ENCODE measurements around the gene PGBD4.
"Not testable (repeated sequence)": the region's sequence is repeated elsewhere in the genome, so short reads cannot be mapped to it uniquely, and the experiment has no call there.

PGBD4 gene

GRCh38 chr15:34114739-34115138 is 12.9 kb downstream of the PGBD4 start:
- DNase-seq = no peak

- DNase-seq = no peak
These were observed 14.7 kb downstream of the PGBD4 start for GRCh38 chr15:34116620-34117019.

- DNase-seq = no peak
These were observed 17.4 kb downstream of the PGBD4 start for GRCh38 chr15:34119291-34119690.

- DNase-seq = not testable (repeated sequence)
These were observed 18.5 kb downstream of the PGBD4 start for GRCh38 chr15:34120420-34120819.

- not testable (repeated sequence) for DNase-seq
These were observed 19.9 kb downstream of the PGBD4 start for GRCh38 chr15:34121786-34122185.

GRCh38 chr15:34122771-34123183 is 20.9 kb downstream of the PGBD4 start:
- no peak for DNase-seq

GRCh38 chr15:34124651-34125050 is 22.8 kb downstream of the PGBD4 start:
- DNase-seq = no peak

GRCh38 chr15:34125945-34126344 is 24.1 kb downstream of the PGBD4 start:
- DNase-seq = no peak

GRCh38 chr15:34126522-34126921 is 24.6 kb downstream of the PGBD4 start:
- no peak for DNase-seq

- no peak for DNase-seq
These were observed 27.0 kb downstream of the PGBD4 start for GRCh38 chr15:34128898-34129297.

- no peak for DNase-seq
These were observed 31.0 kb downstream of the PGBD4 start for GRCh38 chr15:34132881-34133280.

- DNase-seq = no peak
These were observed 31.6 kb downstream of the PGBD4 start for GRCh38 chr15:34133511-34133910.

GRCh38 chr15:34147371-34148140 is 45.7 kb downstream of the PGBD4 start:
- DNase-seq = no peak

GRCh38 chr15:34154725-34155204 is 52.9 kb downstream of the PGBD4 start:
- no peak for DNase-seq

GRCh38 chr15:34155859-34156258 is 54.0 kb downstream of the PGBD4 start:
- DNase-seq = no peak

Measured in DMS79 treated with DMSO at 0.1 percent for 48 hours (cell line).